Measurements from ENCODE around the gene MRPS23. TPM values are rescaled to one million over a fixed set of nuclear protein-coding genes. Genes with fewer than 3 reads are reported as not detected.
A peak's percentile ranks its signal among the peaks of the same experiment; 100 is the strongest.
"Not testable (repeated sequence)": the region's sequence is repeated elsewhere in the genome, so short reads cannot be mapped to it uniquely, and the experiment has no call there.

MRPS23 gene
- total RNA-seq, 1 donor: 12.3 TPM

DNA sequence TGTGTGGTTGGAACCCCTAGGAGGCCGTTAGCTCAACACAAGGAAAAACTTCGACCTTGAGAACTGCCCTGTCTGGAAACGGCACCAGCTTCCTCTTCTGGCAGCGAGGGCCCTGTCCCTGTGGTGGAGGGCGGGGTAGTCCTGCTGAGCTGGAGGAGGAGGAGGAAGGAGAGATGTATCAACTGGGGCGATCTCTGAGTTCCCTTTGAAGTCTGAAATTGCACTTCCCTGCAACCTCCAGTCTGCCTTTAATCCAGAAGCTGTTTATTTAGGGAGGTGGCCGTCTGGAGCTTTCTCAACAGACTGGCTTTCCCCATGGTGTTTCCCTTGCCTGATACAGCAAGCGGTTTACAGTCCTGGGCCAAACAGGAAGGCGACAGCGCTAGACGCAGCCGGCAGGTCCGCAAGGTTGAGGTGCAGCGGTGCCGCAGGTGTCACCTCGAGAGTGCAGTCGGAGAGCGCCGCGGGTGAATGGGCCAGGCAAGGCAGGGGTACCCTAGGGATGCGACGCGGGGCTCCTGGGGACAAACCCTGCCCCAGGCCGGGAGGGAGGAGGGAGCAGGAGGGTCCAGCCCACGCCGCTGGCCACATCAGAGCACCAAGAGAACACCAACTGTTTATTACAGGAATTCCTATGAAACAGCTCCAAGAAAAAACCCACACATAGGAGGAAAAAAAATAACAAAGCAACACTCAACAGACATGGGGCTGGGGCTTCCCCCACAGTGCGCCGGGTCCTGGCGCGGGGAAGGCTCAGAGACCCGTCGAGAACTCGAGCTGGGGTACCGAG, 11.4 kb upstream of the MRPS23 start:
- H3K9me3 ChIP-seq (ENCODE audit: low read depth, low read length): no peaks in the 10 kb centered on the region
- no peaks in the 10 kb centered on the region for H3K27me3 ChIP-seq (ENCODE audit: insufficient read depth, low read length)
- peak overlapping the region; percentile 30 for H3K4me3 ChIP-seq (ENCODE audit: low read length)
- peaks cover 23% of the 10 kb centered on the region for H3K4me1 ChIP-seq (ENCODE audit: insufficient read depth, low read length)

DNA sequence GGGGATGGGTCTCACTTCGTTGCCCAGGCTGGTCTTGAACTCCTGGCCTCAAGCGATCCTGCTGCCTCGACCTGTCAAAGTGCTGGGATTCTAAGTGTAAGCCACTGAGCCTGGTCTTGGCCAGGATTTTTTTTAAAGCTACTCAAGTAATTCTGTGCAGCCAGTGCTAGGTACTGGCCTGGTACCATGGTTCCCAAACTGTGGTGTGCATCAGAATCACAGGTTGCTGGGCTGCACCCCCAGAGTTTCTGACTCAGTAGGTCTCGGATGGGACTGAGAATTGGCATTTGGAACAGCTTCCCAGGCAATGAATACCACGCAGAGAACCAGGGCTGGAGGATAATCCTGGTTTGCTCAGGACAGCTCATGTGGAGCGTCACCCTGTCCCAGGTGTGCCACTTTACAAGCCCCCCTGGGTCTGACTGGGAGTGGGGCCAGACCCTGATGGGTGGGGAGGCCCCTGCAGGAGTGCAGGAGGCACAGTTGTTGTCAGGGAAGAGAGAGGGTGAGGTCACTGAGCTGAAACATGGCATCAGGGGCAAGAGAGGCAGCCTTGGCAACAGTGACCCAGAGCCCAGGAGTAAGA, 10.7 kb upstream of the MRPS23 start:
- Histone ChIP-seq H3K4me3 (ENCODE audit: low read length) (no peak overlapping the region), H3K9me3 (ENCODE audit: low read depth, low read length) (no peaks in the 10 kb centered on the region), H3K27me3 (ENCODE audit: insufficient read depth, low read length) (no peaks in the 10 kb centered on the region), H3K4me1 (ENCODE audit: insufficient read depth, low read length) (peaks cover 23% of the 10 kb centered on the region)

DNA sequence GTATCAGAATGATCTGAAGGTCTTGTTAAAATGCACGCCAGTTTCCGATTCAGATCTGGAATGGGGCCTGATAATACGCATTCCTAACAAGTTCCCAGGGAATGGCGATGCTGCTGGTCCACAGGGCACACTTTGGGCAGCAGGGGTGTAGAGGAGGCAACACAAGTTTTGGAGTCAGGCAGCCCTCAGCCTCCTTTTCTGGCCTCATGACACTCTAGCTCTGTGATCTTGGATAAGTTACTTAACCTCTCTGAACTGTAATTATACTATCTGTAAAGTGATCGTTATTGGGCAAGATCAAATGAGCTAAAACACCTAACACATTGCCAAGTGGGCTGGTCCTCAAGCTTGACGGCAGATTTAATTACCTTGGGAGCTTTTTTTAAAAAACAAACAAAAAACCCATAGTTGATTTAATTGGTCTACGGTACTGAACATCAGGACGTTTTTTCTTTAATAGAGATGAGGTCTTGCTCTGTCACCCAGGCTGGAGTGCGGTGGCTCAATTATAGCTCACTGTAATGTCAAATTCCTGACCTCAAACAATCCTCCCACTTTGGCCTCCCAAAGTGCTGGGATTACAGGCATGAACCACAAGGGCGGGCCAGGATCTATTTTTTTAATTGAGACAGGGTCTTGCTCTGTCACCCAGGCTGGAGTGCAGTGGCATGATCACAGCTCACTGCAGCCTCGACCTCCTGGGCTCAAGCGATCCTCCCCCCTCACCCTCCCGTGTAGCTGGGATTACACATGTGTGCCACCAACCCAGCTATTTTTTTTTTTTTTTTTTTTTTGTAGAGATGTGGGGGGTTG, 10.0 kb upstream of the MRPS23 start:
- Histone ChIP-seq H3K4me1 (ENCODE audit: insufficient read depth, low read length) (peaks cover 23% of the 10 kb centered on the region), H3K4me3 (ENCODE audit: low read length) (no peak overlapping the region), H3K27me3 (ENCODE audit: insufficient read depth, low read length) (no peaks in the 10 kb centered on the region), H3K9me3 (ENCODE audit: low read depth, low read length) (no peaks in the 10 kb centered on the region)

DNA sequence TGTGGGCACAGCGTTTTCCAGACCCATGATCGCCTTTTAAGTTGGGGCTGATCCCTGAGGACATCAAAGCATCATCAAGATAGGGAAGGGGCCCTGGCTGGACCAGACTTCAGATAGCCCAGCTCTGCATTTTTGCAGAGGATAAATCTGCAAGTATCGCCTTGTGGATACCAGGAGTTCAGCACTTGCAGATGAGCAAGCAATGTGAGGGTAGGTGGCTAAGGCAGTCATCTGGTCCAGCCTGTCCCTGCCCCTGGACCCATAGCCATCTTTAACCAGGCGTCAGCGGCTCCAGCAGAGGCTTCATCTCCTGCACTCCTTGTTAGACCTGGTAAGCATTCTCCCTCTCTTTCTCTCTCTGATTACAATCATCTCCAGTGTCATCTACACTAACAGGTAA, 9.0 kb upstream of the MRPS23 start:
- no peak overlapping the region for H3K4me3 ChIP-seq (ENCODE audit: low read length)
- no peaks in the 10 kb centered on the region for H3K9me3 ChIP-seq (ENCODE audit: low read depth, low read length)
- peaks cover 23% of the 10 kb centered on the region for H3K4me1 ChIP-seq (ENCODE audit: insufficient read depth, low read length)
- H3K27me3 ChIP-seq (ENCODE audit: insufficient read depth, low read length): no peaks in the 10 kb centered on the region

DNA sequence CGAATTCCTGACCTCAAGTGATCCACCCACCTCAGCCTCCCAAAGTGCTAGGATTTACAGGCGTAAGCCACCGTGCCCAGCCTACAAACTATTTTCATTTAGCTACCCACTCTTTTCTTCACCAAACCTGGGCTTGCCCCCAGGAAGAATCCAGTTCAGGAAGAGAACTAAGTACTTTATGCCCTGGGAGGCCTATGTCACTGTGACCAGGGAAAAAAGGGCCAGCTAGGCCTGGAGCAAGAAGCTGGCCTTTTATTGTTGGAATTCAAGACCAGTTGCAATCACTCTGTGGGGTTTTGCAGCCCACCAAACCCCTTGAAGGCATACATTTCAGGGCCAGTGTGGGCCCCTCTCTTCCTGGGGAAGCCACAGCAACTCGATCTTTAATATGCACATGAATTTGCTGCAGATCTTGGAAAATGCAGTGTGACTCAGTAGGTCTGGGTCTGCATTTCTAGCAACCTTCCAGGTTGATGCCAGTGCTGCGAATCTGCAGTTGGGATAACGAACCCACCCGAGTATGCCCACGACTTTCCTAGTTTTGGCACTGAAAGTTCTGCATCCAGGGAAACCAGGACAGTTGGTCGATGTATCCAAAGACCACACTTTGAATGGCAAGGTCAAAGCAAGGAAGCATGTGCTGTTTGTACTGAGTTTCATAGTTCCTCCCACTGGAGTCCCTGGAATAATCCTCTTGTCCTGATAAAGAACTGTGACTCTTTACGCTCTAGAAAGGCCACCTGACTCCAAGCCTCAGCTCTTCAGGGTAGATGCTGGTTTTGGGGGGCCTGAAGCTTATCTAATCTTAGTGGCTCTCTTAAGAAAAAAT, 7.2 kb upstream of the MRPS23 start:
- Histone ChIP-seq H3K4me1 (ENCODE audit: insufficient read depth, low read length) (peaks cover 25% of the 10 kb centered on the region), H3K9me3 (ENCODE audit: low read depth, low read length) (no peaks in the 10 kb centered on the region), H3K27me3 (ENCODE audit: insufficient read depth, low read length) (no peaks in the 10 kb centered on the region)

DNA sequence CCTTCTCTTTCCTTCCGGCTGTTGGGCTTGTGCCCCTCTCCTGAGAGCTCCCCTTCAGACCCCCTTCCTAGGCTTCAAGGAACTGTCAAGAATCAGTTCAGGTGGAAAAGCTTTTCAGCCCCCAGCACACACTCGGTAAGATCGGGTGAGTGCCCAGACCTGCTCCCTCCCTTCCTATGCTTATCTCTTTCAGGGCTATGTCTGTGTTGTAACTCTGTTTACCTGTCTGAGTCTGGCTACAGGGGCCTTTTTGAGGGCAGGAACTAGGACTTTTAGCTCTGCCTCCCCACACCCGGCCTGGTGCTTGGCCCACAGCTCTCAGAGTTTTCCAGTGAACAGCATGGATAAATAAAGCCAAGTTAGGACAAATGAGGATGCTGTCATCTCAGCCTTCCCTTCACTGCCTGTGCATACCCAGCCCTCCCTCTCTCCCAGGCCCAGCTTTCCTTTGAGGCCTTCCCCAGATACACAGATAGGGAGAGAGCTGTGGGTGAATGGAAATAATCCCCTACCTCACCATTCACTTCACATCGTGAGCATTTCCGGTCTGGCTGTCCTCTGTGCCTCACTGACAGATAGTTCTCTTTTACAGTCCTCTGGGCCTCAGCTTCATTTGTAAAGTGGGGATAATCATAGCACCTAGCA, 5.7 kb upstream of the MRPS23 start:
- H3K4me3 ChIP-seq (ENCODE audit: low read length): no peak overlapping the region
- H3K9me3 ChIP-seq (ENCODE audit: low read depth, low read length): no peaks in the 10 kb centered on the region
- peaks cover 26% of the 10 kb centered on the region for H3K4me1 ChIP-seq (ENCODE audit: insufficient read depth, low read length)
- H3K27me3 ChIP-seq (ENCODE audit: insufficient read depth, low read length): no peaks in the 10 kb centered on the region

More for the DNA sequence above, 7.2 kb upstream of the MRPS23 start:
- no peak overlapping the region for H3K4me3 ChIP-seq (ENCODE audit: low read length)

DNA sequence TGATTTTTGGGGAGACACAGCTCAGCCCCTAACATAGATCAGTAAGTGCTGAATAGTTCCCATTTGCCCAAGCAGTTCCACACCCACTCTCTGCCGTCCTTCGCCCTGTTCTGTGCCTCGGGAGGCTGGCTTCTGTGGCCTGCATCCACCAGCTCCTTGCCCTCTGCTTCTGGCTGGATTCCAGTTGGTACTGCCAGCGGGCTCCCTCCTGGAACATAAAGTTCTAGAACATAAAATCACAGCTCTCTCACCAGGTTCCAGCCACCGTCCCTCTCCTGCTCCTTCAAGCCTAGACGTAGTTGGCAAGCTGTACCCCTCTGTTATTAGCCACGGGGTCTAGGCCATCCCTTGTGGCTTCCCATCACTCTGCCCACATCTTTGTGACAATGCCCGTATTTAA, 3.9 kb upstream of the MRPS23 start:
- Histone ChIP-seq H3K27me3 (ENCODE audit: insufficient read depth, low read length) (no peaks in the 10 kb centered on the region), H3K4me1 (ENCODE audit: insufficient read depth, low read length) (peaks cover 30% of the 10 kb centered on the region)

DNA sequence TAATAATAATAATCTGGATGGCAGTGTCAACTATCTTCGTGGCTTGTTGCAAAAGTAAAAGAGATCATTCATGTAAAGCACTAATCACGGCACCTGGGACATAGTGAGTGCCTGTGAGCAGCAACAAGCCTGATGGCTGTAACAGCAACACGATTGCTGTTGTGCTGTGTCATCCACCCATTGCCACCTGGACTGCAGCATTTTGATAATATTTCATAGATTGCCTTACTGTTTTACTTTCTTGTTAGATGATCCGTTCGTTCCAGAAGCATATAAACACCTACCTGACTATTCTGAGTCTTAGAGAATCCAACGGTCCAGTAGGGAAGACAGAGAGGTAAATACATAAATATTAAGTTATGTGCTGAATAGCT, 3.1 kb upstream of the MRPS23 start:
- Histone ChIP-seq H3K9me3 (ENCODE audit: low read depth, low read length) (no peaks in the 10 kb centered on the region), H3K4me1 (ENCODE audit: insufficient read depth, low read length) (peaks cover 35% of the 10 kb centered on the region), H3K27me3 (ENCODE audit: insufficient read depth, low read length) (no peaks in the 10 kb centered on the region), H3K4me3 (ENCODE audit: low read length) (no peak overlapping the region)

More for the DNA sequence above, 3.9 kb upstream of the MRPS23 start:
- Histone ChIP-seq H3K4me3 (ENCODE audit: low read length) (no peak overlapping the region), H3K9me3 (ENCODE audit: low read depth, low read length) (no peaks in the 10 kb centered on the region)

DNA sequence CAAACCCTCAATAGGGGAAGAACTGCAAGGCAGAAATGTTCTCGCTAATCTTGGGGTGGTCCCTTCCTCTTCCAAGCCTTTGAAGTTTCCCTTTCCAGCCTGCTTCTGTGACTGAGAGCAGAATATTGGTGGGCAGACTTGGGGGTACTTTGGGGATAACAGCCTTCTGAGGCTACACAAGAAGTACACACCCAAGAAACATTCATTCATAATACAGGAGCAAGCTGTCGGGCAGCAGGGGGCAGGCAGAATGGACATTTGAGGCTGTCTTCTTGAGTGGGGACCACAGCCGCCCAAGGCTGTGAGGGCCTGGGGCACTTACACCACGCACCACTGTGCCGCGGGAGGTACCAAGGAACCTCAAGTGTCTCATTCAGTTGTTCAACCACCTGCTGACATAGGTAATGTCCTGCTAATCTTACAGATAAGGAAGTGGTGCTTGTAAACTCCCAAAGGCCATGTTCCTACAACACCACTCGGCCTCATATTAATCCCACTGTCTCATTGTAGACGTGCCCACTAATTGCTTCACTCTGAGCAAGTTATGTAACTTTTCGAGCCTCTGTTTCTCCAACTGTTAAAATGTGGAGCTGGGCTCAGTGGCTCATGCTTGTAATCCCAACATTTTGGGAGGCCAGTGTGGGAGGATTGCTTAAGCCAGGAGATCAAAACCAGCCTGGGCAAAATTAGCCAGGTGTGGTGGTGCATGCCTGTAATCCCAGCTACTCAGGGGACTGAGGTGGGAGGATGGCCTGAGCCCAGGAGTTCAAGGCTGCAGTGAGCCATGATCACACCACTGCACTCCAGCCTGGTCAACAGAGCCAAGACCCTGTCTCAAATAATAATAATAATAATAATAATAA, 2.5 kb upstream of the MRPS23 start:
- H3K4me1 ChIP-seq (ENCODE audit: insufficient read depth, low read length): peaks cover 38% of the 10 kb centered on the region
- H3K27me3 ChIP-seq (ENCODE audit: insufficient read depth, low read length): no peaks in the 10 kb centered on the region
- H3K4me3 ChIP-seq (ENCODE audit: low read length): no peak overlapping the region
- H3K9me3 ChIP-seq (ENCODE audit: low read depth, low read length): no peaks in the 10 kb centered on the region

DNA sequence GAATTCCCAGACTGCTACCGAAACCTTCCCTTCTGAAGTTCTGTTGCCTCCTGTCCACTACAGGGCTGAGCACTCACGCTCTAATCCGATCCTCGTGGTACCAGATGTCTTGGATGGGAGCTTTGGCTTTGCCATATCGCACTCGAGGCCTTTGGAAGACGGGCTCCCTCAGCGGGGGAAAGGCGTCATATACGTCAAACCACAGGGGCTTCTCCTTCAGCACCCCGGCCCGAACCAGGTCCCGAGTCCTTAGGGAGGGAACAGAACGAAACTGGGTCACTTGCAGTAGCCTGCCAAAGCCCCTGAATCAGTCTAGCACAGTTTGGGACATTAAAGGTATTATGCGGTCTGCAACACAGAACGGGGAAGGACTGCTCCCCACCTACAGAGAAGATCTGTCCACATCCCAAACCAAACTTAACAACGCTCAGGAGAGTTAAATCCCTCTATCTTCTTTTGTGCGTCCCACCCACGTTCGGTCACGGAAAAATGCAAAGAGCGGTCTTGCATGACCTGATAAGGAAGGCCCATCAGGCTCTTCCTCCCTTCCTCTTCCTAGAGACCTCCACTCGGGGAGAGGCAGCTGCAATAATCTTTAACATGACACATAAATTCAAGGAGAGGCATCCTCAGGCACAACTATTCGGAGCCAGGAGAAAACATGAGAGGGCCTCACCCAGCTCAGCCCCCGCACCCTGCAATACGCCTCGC, 526 bp downstream of the MRPS23 start:
- H3K4me1 ChIP-seq (ENCODE audit: insufficient read depth, low read length): peaks cover 38% of the 10 kb centered on the region
- peak overlapping the region; percentile 78 for H3K4me3 ChIP-seq (ENCODE audit: low read length)
- no peaks in the 10 kb centered on the region for H3K9me3 ChIP-seq (ENCODE audit: low read depth, low read length)
- no peaks in the 10 kb centered on the region for H3K27me3 ChIP-seq (ENCODE audit: insufficient read depth, low read length)

DNA sequence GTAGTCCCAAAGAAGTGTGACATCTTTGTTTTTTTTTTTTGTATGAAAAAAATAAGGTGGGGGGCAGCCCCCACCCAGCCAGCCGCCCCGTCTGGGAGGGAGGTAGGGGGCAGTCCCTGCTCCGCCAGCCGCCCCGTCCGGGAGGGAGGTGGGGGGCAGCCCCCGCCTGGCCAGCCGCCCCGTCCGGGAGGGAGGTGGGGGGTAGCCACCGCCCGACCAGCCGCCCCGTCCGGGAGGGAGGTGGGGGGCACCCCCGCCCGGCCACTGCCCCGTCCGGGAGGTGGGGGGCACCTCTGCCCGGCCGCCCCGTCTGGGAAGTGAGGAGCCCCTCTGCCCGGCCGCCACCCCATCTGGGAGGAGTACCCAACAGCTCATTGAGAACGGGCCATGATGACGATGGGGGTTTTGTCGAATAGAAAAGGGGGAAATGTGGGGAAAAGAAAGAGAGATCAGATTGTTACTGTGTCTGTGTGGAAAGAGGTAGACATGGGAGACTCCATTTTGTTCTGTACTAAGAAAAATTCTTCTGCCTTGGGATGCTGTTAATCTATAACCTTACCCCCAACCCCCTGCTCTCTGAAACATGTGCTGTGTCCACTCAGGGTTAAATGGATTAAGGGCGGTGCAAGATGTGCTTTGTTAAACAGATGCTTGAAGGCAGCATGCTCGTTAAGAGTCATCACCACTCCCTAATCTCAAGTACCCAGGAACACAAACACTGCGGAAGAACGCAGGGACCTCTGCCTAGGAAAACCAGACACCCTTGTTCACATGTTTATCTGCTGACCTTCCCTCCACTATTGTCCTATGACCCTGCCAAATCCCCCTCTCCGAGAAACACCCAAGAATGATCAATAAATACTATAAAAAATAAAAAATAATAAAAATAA, 3.5 kb downstream of the MRPS23 start:
- not testable (repeated sequence) for H3K27me3 ChIP-seq (ENCODE audit: insufficient read depth, low read length); H3K4me3 ChIP-seq (ENCODE audit: low read length); H3K9me3 ChIP-seq (ENCODE audit: low read depth, low read length)
- peaks cover 25% of the 10 kb centered on the region for H3K4me1 ChIP-seq (ENCODE audit: insufficient read depth, low read length)

DNA sequence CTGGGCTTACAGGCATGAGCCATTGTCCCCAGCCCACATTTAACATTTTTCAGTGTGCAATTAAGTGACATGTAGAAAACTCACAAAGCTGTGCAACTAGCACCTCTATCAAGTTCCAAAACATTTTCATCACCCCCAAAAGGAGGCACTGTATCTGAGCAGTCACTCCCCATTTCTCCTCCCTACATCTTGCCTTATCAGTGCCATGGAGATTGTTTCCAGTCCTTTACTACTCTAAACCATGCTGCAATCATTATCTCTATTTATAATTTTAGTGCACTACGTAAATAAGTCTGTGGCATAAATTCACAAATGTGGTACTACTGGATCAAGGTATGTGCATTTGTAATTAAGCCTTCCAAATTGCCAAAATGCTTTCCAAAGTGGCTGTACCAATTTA, 7.6 kb downstream of the MRPS23 start:
- H3K4me3 ChIP-seq (ENCODE audit: low read length): no peak overlapping the region
- no peaks in the 10 kb centered on the region for H3K27me3 ChIP-seq (ENCODE audit: insufficient read depth, low read length)
- H3K9me3 ChIP-seq (ENCODE audit: low read depth, low read length): no peaks in the 10 kb centered on the region
- H3K4me1 ChIP-seq (ENCODE audit: insufficient read depth, low read length): no peaks in the 10 kb centered on the region

Data from mononuclear cell (primary cell).